Kidney (tissue), 14 donors: ENCODE measurements around the gene PRDM1. TPM values are rescaled to one million over a fixed set of nuclear protein-coding genes. Genes with fewer than 3 reads are reported as not detected.

Experiments
- DNase-seq, 5 donors: peaks; one replicate each; pipeline ENCODE4 v3.0.0-alpha.2; 2013 to 2020
- FAIRE-seq: peaks from 2 replicates; lab custom pipeline; 2012; peaks lifted over from hg19 to GRCh38; lab: Jason Lieb, UNC
- H3K27ac ChIP-seq, 2 donors: one replicate each; pipeline ENCODE4 v1.7.0; 2013; ENCODE audit warnings: low read depth in 2 of 2, low read length in 2 of 2, inconsistent platforms in 1 of 2
- H3K27me3 ChIP-seq: one replicate; pipeline ENCODE4 v1.7.1; 2013; ENCODE audit warnings: low read length, inconsistent platforms; ENCODE audit not compliant: control insufficient read depth, insufficient read depth
- H3K36me3 ChIP-seq, 3 donors: one replicate each; pipeline versions ENCODE4 v1.7.0 to v1.7.1; 2013; ENCODE audit warnings: low read length in 3 of 3, control low read depth in 1 of 3, inconsistent platforms in 1 of 3; ENCODE audit not compliant: insufficient read depth in 3 of 3, control insufficient read depth in 2 of 3
- H3K4me1 ChIP-seq, 3 donors: one replicate each; pipeline versions ENCODE4 v1.7.0 to v1.7.1; 2013; ENCODE audit warnings: low read length in 3 of 3, inconsistent platforms in 1 of 3, low read depth in 1 of 3; ENCODE audit not compliant: control insufficient read depth in 2 of 3, insufficient read depth in 2 of 3
- H3K4me3 ChIP-seq, 3 donors: one replicate each; pipeline versions ENCODE4 v1.7.0 to v1.8.1; 2013; ENCODE audit warnings: low read length in 3 of 3, control low read depth in 1 of 3, inconsistent platforms in 1 of 3
- H3K9ac ChIP-seq, 3 donors: one replicate each; pipeline versions ENCODE4 v1.7.0 to v1.7.1; 2013; ENCODE audit warnings: low read length in 3 of 3, control low read depth in 1 of 3, inconsistent platforms in 1 of 3
- H3K9me3 ChIP-seq, 3 donors: one replicate each; pipeline versions ENCODE4 v1.7.0 to v1.7.1; 2013; ENCODE audit warnings: low read length in 3 of 3, control low read depth in 1 of 3, inconsistent platforms in 1 of 3; ENCODE audit not compliant: control insufficient read depth in 2 of 3, insufficient read depth in 1 of 3
- CTCF ChIP-seq: IDR thresholded peaks from 3 replicates; pipeline ENCODE4 v1.5.1; 2012; ENCODE audit warnings: mild to moderate bottlenecking, moderate library complexity, borderline replicate concordance; ENCODE audit not compliant: insufficient read depth; ENCODE audit errors: extremely low read depth
- intact Hi-C: fragments of 100-400 bp; cut with DNase I; formaldehyde crosslinking; loops from one replicate; pipeline ENCODE4 v1.11.1; 2022
- polyA plus RNA-seq: library from polyadenylated mRNA; stranded (reverse); fragments of 350-450 nt; fragmentation: Illumina TruSeq; extraction: RNeasy Lipid Tissue Mini Kit (QIAGEN cat#74804); gene quantifications from one replicate; pipeline ENCODE4 v1.2.3, GENCODE V29; 2014; ENCODE audit warnings: low read depth, low replicate concordance; ENCODE audit not compliant: insufficient read depth
- total RNA-seq: library from RNA; stranded (reverse); fragmentation: NEBNext Ultra II Directional; extraction: Animal tissue kit (Norgen Biotek cat#: 25700); gene quantifications from one replicate; pipeline ENCODE4 v1.2.1, GENCODE V29; 2021
- donor health status: control.
- donor health status: control.
- donor health status: control.
- donor health status: control.
- donor health status: control.
- donor health status: DM: yes; HTN: yes; CAD: no.
- donor health status: Normal renal cell carcinoma (clear cell type).

The PRDM1 gene
- total and polyA plus RNA-seq, 2 donors from 2014 or later: 0.86 to 23.0 TPM

- no peaks in the 10 kb centered on the region for H3K4me1 ChIP-seq
- no peak overlapping the region for H3K4me3 ChIP-seq
- no peak overlapping the region for H3K9ac ChIP-seq
- no peak overlapping the region for H3K27ac ChIP-seq
- H3K36me3 ChIP-seq: no peaks in the 10 kb centered on the region
- no peak for DNase-seq
- no peak for TF ChIP-seq CTCF
- FAIRE-seq: no peak
- intact Hi-C loops: no loop called here
- H3K9me3 ChIP-seq: peaks cover 0 to 2% (median 0%) of the 10 kb centered on the region in 3 donors
- no peaks in the 10 kb centered on the region for H3K27me3 ChIP-seq
These were observed 22.9 kb downstream of the PRDM1 start for GRCh38 chr6:106109029-106109428.

GRCh38 chr6:106110164-106110826, 24.2 kb downstream of the PRDM1 start:
- H3K9ac ChIP-seq: no peak overlapping the region
- no peaks in the 10 kb centered on the region for H3K4me1 ChIP-seq
- no peak overlapping the region for H3K27ac ChIP-seq
- H3K9me3 ChIP-seq: no peaks in the 10 kb centered on the region
- H3K36me3 ChIP-seq: no peaks in the 10 kb centered on the region
- no peaks in the 10 kb centered on the region for H3K27me3 ChIP-seq
- DNase-seq (no peak), FAIRE-seq (no peak)
- no peak overlapping the region for H3K4me3 ChIP-seq
- intact Hi-C loops: no loop called here
- TF ChIP-seq CTCF: no peak

DNA sequence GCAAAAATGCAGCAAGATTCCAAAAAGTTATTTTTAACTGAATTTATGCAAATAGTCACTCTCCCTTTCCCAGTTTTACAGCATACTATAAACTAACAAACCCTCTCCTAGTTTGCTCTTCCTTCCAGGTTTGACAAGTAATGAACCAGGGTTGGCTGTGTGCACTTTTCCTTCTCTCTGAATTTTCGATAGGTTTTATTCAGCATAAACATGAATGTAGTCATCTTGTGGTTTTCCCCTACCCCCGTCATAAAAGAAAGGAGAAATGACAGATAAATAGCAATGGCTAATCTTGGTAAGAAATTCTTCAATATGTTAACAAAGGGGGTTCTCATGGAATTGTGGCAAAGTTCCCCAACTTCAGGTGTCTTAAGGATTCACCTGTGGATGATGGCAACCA, 26.3 kb downstream of the PRDM1 start:
- FAIRE-seq: no peak
- TF ChIP-seq CTCF: no peak
- Histone ChIP-seq H3K4me1 (no peaks in the 10 kb centered on the region), H3K4me3 (no peak overlapping the region), H3K9ac (no peak overlapping the region), H3K27ac (no peak overlapping the region), H3K27me3 (no peaks in the 10 kb centered on the region), H3K9me3 (no peaks in the 10 kb centered on the region), H3K36me3 (no peaks in the 10 kb centered on the region)
- no peak for DNase-seq
- intact Hi-C loops: no loop called here
